ENCODE measurements around the gene CKS1B. TPM values are rescaled to one million over a fixed set of nuclear protein-coding genes. Genes with fewer than 3 reads are reported as not detected.

Gene CKS1B
- total RNA-seq, 1 donor: 68.2 TPM

- H3K4me3 ChIP-seq (ENCODE audit: low read depth, low read length): peak overlapping the region; percentile 36
- peak; percentile 88 for DNase-seq (ENCODE audit: low read depth)
- peak; percentile 97 for TF ChIP-seq CTCF (IDR thresholded peaks at IDR 0.05; ENCODE audit: insufficient read depth, low read depth, low read length)
Measured at GRCh38 chr1:155017041-155017945, 42.8 kb downstream of the CKS1B start.

- DNase-seq (ENCODE audit: low read depth): no peak
- H3K4me3 ChIP-seq (ENCODE audit: low read depth, low read length): peak overlapping the region; percentile 36
- TF ChIP-seq CTCF (IDR thresholded peaks at IDR 0.05; ENCODE audit: insufficient read depth, low read depth, low read length): no peak
Measured at GRCh38 chr1:155017946-155018316, 43.5 kb downstream of the CKS1B start.

GRCh38 chr1:155018617-155019348 is 44.3 kb downstream of the CKS1B start:
- no peak for TF ChIP-seq CTCF (IDR thresholded peaks at IDR 0.05; ENCODE audit: insufficient read depth, low read depth, low read length)
- DNase-seq (ENCODE audit: low read depth): no peak

GRCh38 chr1:155019377-155020245 is 45.1 kb downstream of the CKS1B start:
- no peak for TF ChIP-seq CTCF (IDR thresholded peaks at IDR 0.05; ENCODE audit: insufficient read depth, low read depth, low read length)
- H3K4me3 ChIP-seq (ENCODE audit: low read depth, low read length): no peak overlapping the region
- no peak for DNase-seq (ENCODE audit: low read depth)

More at GRCh38 chr1:155018617-155019348, 44.3 kb downstream of the CKS1B start:
- H3K4me3 ChIP-seq (ENCODE audit: low read depth, low read length): no peak overlapping the region

GRCh38 chr1:155022136-155022926 is 47.9 kb downstream of the CKS1B start:
- DNase-seq (ENCODE audit: low read depth): no peak
- no peak overlapping the region for H3K4me3 ChIP-seq (ENCODE audit: low read depth, low read length)
- TF ChIP-seq CTCF (IDR thresholded peaks at IDR 0.05; ENCODE audit: insufficient read depth, low read depth, low read length): no peak

GRCh38 chr1:155022927-155023236 is 48.4 kb downstream of the CKS1B start:
- no peak for DNase-seq (ENCODE audit: low read depth)
- TF ChIP-seq CTCF (IDR thresholded peaks at IDR 0.05; ENCODE audit: insufficient read depth, low read depth, low read length): no peak
- H3K4me3 ChIP-seq (ENCODE audit: low read depth, low read length): no peak overlapping the region

All from fibroblast of villous mesenchyme (primary cell).